Measurements from ENCODE around the gene P4HTM. TPM values are rescaled to one million over a fixed set of nuclear protein-coding genes. Genes with fewer than 3 reads are reported as not detected.

P4HTM gene
- total RNA-seq, 1 experiment from 2014 or later: 49.1 TPM

- H4K20me1 ChIP-seq (ENCODE audit: insufficient read depth): no peaks in the 10 kb centered on the region
- BruUV-seq (replicated peaks): no TSS peak
- H3F3A ChIP-seq (ENCODE audit: insufficient read depth, low read depth): peaks cover 9% of the 10 kb centered on the region; the same call in 1 of the 2 replicates
- DNase-seq: no peak
- no peak overlapping the region for H3K4me3 ChIP-seq
- POLR2A ChIA-PET (ENCODE audit: unreplicated experiment): no interaction called here
- H3K27ac ChIP-seq: no peak overlapping the region
- H3K36me3 ChIP-seq (ENCODE audit: low read depth): peaks cover 12% of the 10 kb centered on the region; the same call in 1 of the 2 replicates
- CTCF ChIA-PET: no interaction called here
- no peaks in the 10 kb centered on the region for H3K4me1 ChIP-seq (replicated peaks; ENCODE audit: insufficient read depth)
- no peak overlapping the region for H3K4me2 ChIP-seq
- intact Hi-C loops (cut with micrococcal nuclease; ENCODE audit: unreplicated experiment): no loop called here
- H3K9me2 ChIP-seq (ENCODE audit: insufficient read depth): no peaks in the 10 kb centered on the region
- H3K79me2 ChIP-seq (ENCODE audit: low read depth): no peaks in the 10 kb centered on the region
- no peaks in the 10 kb centered on the region for H3K27me3 ChIP-seq (ENCODE audit: insufficient read depth, low read depth)
- no peak overlapping the region for H2AFZ ChIP-seq
- no peaks in the 10 kb centered on the region for H3K9me3 ChIP-seq (ENCODE audit: insufficient read depth, low read depth)
- TF ChIP-seq CTCF (conservative IDR thresholded peaks at IDR 0.05) (no peak), EZH2 (IDR thresholded peaks at IDR 0.05; ENCODE audit: low read depth) (no peak)
Measured at GRCh38 chr3:48974076-48974864, 15.8 kb upstream of the P4HTM start.

GRCh38 chr3:48979451-48979850, 10.6 kb upstream of the P4HTM start:
- Histone ChIP-seq H3F3A (ENCODE audit: insufficient read depth, low read depth) (peaks cover 9% of the 10 kb centered on the region; the same call in 1 of the 2 replicates), H3K27me3 (ENCODE audit: insufficient read depth, low read depth) (no peaks in the 10 kb centered on the region), H2AFZ (no peak overlapping the region), H3K9me3 (ENCODE audit: insufficient read depth, low read depth) (no peaks in the 10 kb centered on the region), H3K9me2 (ENCODE audit: insufficient read depth) (no peaks in the 10 kb centered on the region), H3K4me1 (replicated peaks; ENCODE audit: insufficient read depth) (no peaks in the 10 kb centered on the region), H3K4me3 (no peak overlapping the region), H4K20me1 (ENCODE audit: insufficient read depth) (no peaks in the 10 kb centered on the region), H3K27ac (no peak overlapping the region), H3K4me2 (no peak overlapping the region), H3K79me2 (ENCODE audit: low read depth) (no peaks in the 10 kb centered on the region), H3K36me3 (ENCODE audit: low read depth) (0 out of 2 replicates have a peak, but pooled peaks cover 3% of the 10 kb centered on the region)
- ChIA-PET CTCF (no interaction called here), POLR2A (ENCODE audit: unreplicated experiment) (no interaction called here)
- no TSS peak for BruUV-seq (replicated peaks)
- TF ChIP-seq EZH2 (IDR thresholded peaks at IDR 0.05; ENCODE audit: low read depth) (no peak), CTCF (conservative IDR thresholded peaks at IDR 0.05) (no peak)
- DNase-seq: no peak
- intact Hi-C loops (cut with micrococcal nuclease; ENCODE audit: unreplicated experiment): no loop called here

GRCh38 chr3:48980295-48980694, 9.7 kb upstream of the P4HTM start:
- Histone ChIP-seq H3K27me3 (ENCODE audit: insufficient read depth, low read depth) (no peaks in the 10 kb centered on the region), H3K9me3 (ENCODE audit: insufficient read depth, low read depth) (no peaks in the 10 kb centered on the region), H2AFZ (no peak overlapping the region), H3K4me2 (no peak overlapping the region), H3K4me1 (replicated peaks; ENCODE audit: insufficient read depth) (no peaks in the 10 kb centered on the region), H3K4me3 (no peak overlapping the region), H3F3A (ENCODE audit: insufficient read depth, low read depth) (peaks cover 9% of the 10 kb centered on the region; the same call in 1 of the 2 replicates), H3K9me2 (ENCODE audit: insufficient read depth) (no peaks in the 10 kb centered on the region), H3K36me3 (ENCODE audit: low read depth) (0 out of 2 replicates have a peak, but pooled peaks cover 3% of the 10 kb centered on the region), H3K27ac (no peak overlapping the region), H4K20me1 (ENCODE audit: insufficient read depth) (no peaks in the 10 kb centered on the region), H3K79me2 (ENCODE audit: low read depth) (no peaks in the 10 kb centered on the region)
- no TSS peak for BruUV-seq (replicated peaks)
- no peak for TF ChIP-seq CTCF (conservative IDR thresholded peaks at IDR 0.05)
- no peak for TF ChIP-seq EZH2 (IDR thresholded peaks at IDR 0.05; ENCODE audit: low read depth)
- CTCF ChIA-PET: no interaction called here
- DNase-seq: no peak
- POLR2A ChIA-PET (ENCODE audit: unreplicated experiment): no interaction called here
- intact Hi-C loops (cut with micrococcal nuclease; ENCODE audit: unreplicated experiment): no loop called here
